ENCODE results near the gene KRTAP10-10.

DNA sequence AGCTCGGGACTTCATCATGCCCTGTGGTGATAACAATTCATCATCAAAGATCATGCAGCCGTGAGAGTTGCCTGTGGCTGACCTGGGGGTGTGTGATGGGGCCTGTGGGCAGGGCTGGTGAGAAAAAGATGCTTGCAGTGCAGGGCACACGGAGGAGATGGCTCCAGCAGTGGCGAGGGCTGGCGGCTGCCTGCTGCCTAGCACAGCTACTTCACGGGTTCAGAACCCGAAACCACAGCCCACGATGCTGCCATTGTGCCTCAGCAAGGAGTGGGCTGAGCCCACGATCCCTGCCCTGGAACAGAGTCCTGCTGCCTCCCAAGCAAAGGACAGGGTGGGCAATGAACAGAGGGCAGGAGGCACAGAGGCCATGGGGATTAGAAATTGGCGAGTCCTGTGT lies 10.9 kb upstream of the KRTAP10-10 start:
- TF ChIP-seq, protein P1, sequence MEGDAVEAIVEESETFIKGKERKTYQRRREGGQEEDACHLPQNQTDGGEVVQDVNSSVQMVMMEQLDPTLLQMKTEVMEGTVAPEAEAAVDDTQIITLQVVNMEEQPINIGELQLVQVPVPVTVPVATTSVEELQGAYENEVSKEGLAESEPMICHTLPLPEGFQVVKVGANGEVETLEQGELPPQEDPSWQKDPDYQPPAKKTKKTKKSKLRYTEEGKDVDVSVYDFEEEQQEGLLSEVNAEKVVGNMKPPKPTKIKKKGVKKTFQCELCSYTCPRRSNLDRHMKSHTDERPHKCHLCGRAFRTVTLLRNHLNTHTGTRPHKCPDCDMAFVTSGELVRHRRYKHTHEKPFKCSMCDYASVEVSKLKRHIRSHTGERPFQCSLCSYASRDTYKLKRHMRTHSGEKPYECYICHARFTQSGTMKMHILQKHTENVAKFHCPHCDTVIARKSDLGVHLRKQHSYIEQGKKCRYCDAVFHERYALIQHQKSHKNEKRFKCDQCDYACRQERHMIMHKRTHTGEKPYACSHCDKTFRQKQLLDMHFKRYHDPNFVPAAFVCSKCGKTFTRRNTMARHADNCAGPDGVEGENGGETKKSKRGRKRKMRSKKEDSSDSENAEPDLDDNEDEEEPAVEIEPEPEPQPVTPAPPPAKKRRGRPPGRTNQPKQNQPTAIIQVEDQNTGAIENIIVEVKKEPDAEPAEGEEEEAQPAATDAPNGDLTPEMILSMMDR (IDR thresholded peaks at IDR 0.05), result no peak
- no peak for TF ChIP-seq EZH2 (IDR thresholded peaks at IDR 0.05; ENCODE audit: borderline replicate concordance, insufficient read depth, low read depth, low read length, poor library complexity, severe bottlenecking)

Measured in B cell (primary cell).